ENCODE results near the gene FLOT2.
"Not testable (repeated sequence)": the region's sequence is repeated elsewhere in the genome, so short reads cannot be mapped to it uniquely, and the experiment has no call there.

Gene FLOT2

DNA sequence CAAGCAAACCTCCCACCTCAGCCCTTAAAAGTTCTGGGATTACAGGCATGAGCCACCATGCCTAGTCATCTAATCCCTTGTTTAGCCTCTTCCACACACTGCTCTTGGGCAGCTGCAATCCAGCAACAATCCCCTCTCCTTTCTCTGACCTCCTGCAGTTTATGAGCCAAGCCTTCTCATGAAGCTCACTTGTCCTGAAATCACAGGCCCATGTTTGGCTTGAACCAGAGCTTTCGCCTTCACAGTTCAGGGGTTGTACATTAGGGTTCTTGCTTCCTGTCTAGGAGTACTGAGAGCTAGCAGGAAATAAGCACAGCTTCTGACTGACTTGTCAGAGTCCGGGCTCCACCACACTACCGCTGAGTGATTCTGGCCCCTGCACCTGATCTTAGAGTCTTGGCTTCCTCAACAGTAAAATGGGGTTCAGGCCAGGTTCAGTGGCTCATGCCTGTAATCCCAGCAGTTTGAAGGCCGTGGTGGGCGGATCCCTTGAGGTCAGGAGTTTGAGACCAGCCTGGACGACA, 26.4 kb downstream of the FLOT2 start:
- DNase-seq, result peak; percentile 38 to 45

GRCh38 chr17:28867276-28867675, 30.3 kb downstream of the FLOT2 start:
- no peak for DNase-seq

GRCh38 chr17:28865946-28866752, 31.4 kb downstream of the FLOT2 start:
- no peak for DNase-seq

- no peak for DNase-seq
Observed at GRCh38 chr17:28864991-28865849, 32.3 kb downstream of the FLOT2 start.

DNA sequence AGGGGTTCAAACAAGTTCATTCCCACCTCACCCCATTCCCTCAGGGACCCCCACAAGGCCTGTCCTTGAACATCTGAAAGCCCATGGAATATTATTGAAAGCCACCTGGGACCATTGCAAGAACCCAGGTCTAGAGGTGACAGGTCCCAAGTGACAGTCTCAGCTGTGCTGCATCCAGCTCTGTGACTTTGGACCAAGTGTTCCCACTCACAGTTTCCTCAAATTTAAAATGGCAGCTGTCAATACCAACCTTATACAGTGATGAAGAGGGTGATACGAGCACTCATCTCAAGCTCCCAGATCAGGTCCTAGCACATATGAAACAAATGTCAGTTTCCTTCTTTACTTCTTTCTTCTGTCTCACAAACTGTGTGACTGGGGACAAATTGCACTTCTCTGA, 33.6 kb downstream of the FLOT2 start:
- DNase-seq, result no peak

DNA sequence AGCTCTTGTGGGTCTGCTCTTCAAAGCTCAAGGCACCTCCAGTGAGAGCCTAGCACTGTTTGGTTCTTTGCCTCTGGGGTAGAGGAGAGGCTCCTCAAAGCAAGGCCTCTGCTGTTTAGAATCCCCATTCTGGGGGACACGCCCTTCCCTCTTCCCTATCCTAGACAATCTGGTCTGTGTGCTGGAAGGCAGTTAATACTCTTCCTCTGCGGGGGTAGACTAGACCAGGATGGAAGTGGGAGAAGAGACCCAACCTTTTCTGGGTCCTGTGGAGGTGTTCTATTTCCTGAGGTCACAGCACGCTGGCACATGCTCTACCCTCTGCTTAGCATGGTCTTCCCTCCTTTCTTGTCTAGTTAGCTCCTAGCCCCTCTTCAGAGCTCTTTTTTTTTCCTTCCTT, 35.0 kb downstream of the FLOT2 start:
- DNase-seq, result no peak

DNA sequence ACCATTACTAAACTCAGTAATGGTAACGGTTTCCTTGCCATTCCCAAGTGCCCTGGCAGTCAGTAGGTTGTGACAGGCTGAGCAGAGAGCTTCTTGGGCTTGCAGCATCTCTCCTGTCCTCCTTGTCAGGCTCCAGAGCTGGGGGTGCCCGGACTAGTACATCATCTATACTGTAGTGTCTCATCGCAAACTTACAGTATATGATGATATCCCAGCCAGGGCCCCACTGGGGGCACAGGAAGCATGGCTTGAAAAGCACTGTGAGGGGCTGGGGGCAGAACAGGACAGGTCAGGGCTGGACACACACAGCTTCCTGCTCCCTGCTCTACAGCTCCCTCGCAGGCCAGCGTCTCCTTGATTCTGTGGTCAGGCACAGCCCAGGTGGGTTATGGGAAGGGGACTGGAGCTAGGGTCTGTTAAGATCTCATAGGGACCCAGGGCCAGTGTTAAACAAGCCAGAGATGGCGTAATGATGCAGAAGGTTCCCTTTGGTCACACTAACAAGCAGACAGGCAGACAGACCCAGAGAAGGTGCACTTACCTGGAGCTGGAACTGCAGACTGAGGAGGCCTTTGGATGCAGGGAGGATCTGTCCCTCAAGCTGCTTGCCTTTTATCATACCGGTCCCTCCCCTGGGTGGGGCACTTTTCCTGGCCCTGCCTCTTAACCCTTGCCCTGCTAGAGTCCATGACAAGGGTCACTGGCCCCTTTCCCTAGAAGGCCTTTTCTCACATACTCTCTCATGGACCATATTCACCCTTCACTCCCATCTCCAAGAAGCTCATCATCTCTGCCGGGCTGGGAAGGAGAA, 35.9 kb downstream of the FLOT2 start:
- no peak for DNase-seq

- no peak for DNase-seq
Observed at GRCh38 chr17:28860363-28860808, 37.1 kb downstream of the FLOT2 start.

DNA sequence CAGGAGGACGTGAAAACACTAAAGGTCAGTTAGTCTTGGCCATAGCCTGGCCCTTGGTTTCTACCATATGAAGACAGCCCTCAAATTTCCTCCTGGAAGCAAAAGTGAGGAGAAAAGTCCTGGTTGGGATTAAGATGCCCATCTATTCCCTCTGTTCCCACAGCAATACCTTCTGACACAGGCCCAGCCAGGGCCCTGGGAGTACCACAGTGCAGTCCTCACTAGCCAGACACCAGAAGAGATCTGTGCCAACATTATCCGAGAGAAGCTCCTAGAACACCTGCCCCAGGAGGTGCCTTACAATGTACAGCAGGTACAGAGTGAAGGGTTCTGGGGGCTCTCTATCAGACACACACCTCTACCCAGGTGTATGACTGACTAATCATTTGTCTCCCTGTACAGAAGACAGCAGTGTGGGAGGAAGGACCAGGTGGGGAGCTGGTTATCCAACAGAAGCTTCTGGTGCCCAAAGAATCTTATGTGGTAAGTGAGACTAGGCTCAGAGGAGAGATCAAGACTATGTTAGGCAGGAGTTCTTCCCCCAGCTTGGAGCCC, 38.7 kb downstream of the FLOT2 start:
- no peak for DNase-seq

GRCh38 chr17:28857905-28858800, 39.4 kb downstream of the FLOT2 start:
- no peak for DNase-seq

GRCh38 chr17:28856028-28856574, 41.4 kb downstream of the FLOT2 start:
- DNase-seq, result no peak

DNA sequence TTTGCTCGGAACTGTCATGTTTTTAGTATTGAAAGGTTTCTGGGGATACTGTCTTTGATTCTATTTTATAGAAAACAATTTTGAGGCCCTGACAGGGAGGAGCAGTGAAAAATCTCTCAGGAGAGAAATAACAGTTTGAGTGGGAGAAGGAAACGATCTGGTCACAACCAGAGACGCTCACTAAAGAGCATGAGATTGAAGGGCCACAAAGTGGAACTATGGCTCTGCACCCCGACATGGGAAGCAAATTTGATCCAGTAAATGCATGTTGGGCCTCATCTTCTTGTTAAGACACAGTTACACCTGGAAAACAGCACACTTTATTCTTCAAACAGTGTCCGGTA, 42.2 kb downstream of the FLOT2 start:
- no peak for DNase-seq

- peak; percentile 83 to 85 for DNase-seq
Observed at GRCh38 chr17:28854457-28855335, 42.8 kb downstream of the FLOT2 start, which contains the start of gene ERAL1. TSS of gene ERAL1 (plus strand) at chr17:28855016. CDS start at chr17:28855035, 19 bp downstream.

DNA sequence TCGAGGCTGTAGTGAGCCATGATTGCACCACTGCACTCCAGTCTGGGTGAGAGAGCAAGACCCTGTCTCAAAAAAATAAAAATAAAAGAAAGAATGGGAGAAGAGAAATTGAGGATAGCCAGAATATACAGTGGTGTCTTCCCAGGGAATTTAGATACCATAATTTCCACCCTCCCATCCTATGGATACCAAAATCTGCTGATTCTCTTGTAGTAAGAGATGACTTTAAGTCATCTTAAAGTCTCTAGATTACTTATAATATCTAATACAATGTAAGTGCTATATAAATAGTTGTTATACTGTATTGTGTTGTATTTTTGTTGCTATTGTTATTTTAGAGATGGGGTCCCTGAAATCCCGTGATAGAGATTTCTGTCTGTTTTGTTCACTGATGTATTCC, 44.2 kb downstream of the FLOT2 start:
- DNase-seq, result no peak

DNA sequence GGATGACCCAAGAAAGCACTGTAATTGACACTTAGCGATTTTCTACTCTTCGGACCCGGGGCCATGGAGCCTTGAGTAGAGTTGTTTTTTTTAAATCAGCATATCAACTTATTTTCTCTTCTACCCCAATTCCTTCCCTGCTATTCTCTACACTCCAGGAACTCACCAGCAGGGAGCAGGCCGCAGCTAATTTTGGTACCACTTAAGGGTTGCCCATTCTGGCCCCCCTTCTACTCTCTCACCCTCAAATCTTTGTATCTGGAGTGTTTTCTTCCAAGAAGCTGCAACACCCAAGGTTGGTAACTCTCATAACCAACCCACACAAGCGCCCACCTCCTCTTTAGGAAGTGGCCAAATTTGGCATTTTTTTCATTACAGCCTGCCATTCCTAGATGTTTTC, 48.3 kb downstream of the FLOT2 start:
- no peak for DNase-seq

GRCh38 chr17:28848667-28849066, 48.9 kb downstream of the FLOT2 start:
- peak; percentile 54 to 56 for DNase-seq

GRCh38 chr17:28846699-28847098, 50.8 kb downstream of the FLOT2 start:
- DNase-seq, result not testable (repeated sequence)

GRCh38 chr17:28846231-28846630, 51.3 kb downstream of the FLOT2 start:
- no peak for DNase-seq

- no peak for DNase-seq
Observed at GRCh38 chr17:28843816-28844148, 53.8 kb downstream of the FLOT2 start.

All from CD4-positive, alpha-beta T cell treated with Interleukin-4 for 1 hour (primary cell).